Measurements from ENCODE around the gene SLC52A3. TPM values are rescaled to one million over a fixed set of nuclear protein-coding genes. Genes with fewer than 3 reads are reported as not detected.
"Not testable (repeated sequence)": the region's sequence is repeated elsewhere in the genome, so short reads cannot be mapped to it uniquely, and the experiment has no call there.

The SLC52A3 gene
- total and polyA plus RNA-seq, 9 of the 15 experiments (the other 6 are each of a cell fraction or from before 2014, with no cell fraction given): 0.06 to 0.60 (median 0.11) TPM

GRCh38 chr20:811776-812434 is 43.6 kb upstream of the SLC52A3 start:
- ATAC-seq; CTCF ChIA-PET (ENCODE audit: low intra/inter-chr PET ratio); H3K36me3 ChIP-seq (ENCODE audit: control insufficient read depth, insufficient read depth, low read length); H3K9ac ChIP-seq (ENCODE audit: insufficient read depth in 1 of 2, low read depth in 2 of 2, low read length in 2 of 2); H3K9me1 ChIP-seq (ENCODE audit: control insufficient read depth, insufficient read depth, low read length); H3K79me2 ChIP-seq (ENCODE audit: control insufficient read depth, insufficient read depth, low read length); H3K9me3 ChIP-seq (replicated peaks; ENCODE audit: control insufficient read depth, insufficient read depth, low read depth, low read length); H3K4me3 ChIP-seq; BruUV-seq (replicated peaks); H3K27me3 ChIP-seq (ENCODE audit: control insufficient read depth in 2 of 2, insufficient read depth in 2 of 2, low read length in 2 of 2); H4K20me1 ChIP-seq (replicated peaks; ENCODE audit: control insufficient read depth, insufficient read depth, low read length); H3K4me1 ChIP-seq (replicated peaks in 1 of 2; ENCODE audit: control insufficient read depth in 2 of 2, insufficient read depth in 2 of 2, low read length in 2 of 2); POLR2A ChIA-PET: not testable (repeated sequence)
- DNase-seq (ENCODE audit: extremely low read depth in 1 of 4, low spot score in 3 of 4) (peak in 1 of 4 experiments; percentile 64), FAIRE-seq (peak; percentile 90)
- H3K4me2 ChIP-seq (ENCODE audit: insufficient read depth, low read length): peak overlapping the region; percentile 70
- in situ Hi-C loops (cut with MboI) (loop anchor here (5.0 to 10.0 kb wide), 2 partner anchors 160 to 383 kb away; no protein-coding TSS in a partner anchor), intact Hi-C loops (cut with micrococcal nuclease) (loop anchor here (10.0 kb wide), 1 partner anchor 373 kb away; the partner anchor contains the start of gene TMEM74B)
- H2AFZ ChIP-seq (ENCODE audit: low read depth, low read length): peak overlapping the region; percentile 72
- WGBS (ENCODE audit: insufficient coverage, low coverage, missing lambda C conversion rate): 11% methylated on average over 9 of the region's 13 CpGs
- peak overlapping the region; percentile 60 for H3K27ac ChIP-seq (ENCODE audit: extremely low read depth, low read depth, low read length)
- TF ChIP-seq HDAC1 (IDR thresholded peaks at IDR 0.05) (peak in 1 of 2 experiments; percentile 38; a peak in 1 of 4 replicates), ARID1B (IDR thresholded peaks at IDR 0.05) (peak; percentile 57), TAL1 (IDR thresholded peaks at IDR 0.05) (peak; percentile 6; the same call in 1 of the 2 replicates), SMARCA4 (IDR thresholded peaks at IDR 0.05) (peak; percentile 33), ZNF263 (CRISPR knock-in tag; IDR thresholded peaks at IDR 0.05; ENCODE audit: borderline replicate concordance) (peak; percentile 58; the same call in 1 of the 2 replicates), CBFA2T2 (conservative IDR thresholded peaks at IDR 0.05) (peak; percentile 54; the same call in 1 of the 2 replicates), CBFA2T3 (IDR thresholded peaks at IDR 0.05) (peak; percentile 76), KDM1A (IDR thresholded peaks at IDR 0.05) (peak in 1 of 2 experiments; percentile 39; a peak in 1 of 4 replicates), TCF3 (CRISPR knock-in tag; IDR thresholded peaks at IDR 0.05) (peak; percentile 69), STAT5A (IDR thresholded peaks at IDR 0.05; ENCODE audit: borderline replicate concordance, low read length) (peak; percentile 27; the same call in 1 of the 2 replicates), MECOM (CRISPR knock-in tag; IDR thresholded peaks at IDR 0.05) (peak; percentile 71; the same call in 1 of the 2 replicates), MTA3 (IDR thresholded peaks at IDR 0.05; ENCODE audit: borderline replicate concordance) (peak; percentile 38; the same call in 1 of the 2 replicates), NCOR1 (IDR thresholded peaks at IDR 0.05) (peak; percentile 62), MEIS2 (IDR thresholded peaks at IDR 0.05; ENCODE audit: partially characterized antibody) (peak; percentile 38), DPF2 (IDR thresholded peaks at IDR 0.05) (0 out of 2 replicates have a peak, but pooled peaks have one; percentile 16)

All from K562 (cell line).